Fibroblast of mammary gland (primary cell): ENCODE measurements around the gene RAN.

ENCODE experiments used
- DNase-seq: peaks from one replicate; pipeline ENCODE4 v3.0.0-alpha.2; 2010; ENCODE audit warnings: low read depth
- H3K4me3 ChIP-seq: 2 replicates; pipeline ENCODE4 v1.5.1; 2011; ENCODE audit warnings: low read depth, mild to moderate bottlenecking, low read length, moderate library complexity; ENCODE audit not compliant: control insufficient read depth
- CTCF ChIP-seq: conservative IDR thresholded peaks from 2 replicates; pipeline ENCODE4 v1.5.1; 2011; ENCODE audit warnings: low read depth, low read length, inconsistent platforms; ENCODE audit not compliant: control insufficient read depth, insufficient read depth

RAN gene

GRCh38 chr12:130871286-130872178, at the start of gene RAN:
Gene RAN, plus strand, starts transcription at chr12:130872066. Its CDS starts 528 bp downstream, at chr12:130872594.
- H3K4me3 ChIP-seq: peak within 1 kb of the TSS; percentile 94
- peak; percentile 91 for DNase-seq
- TF ChIP-seq CTCF: no peak

- no peak for DNase-seq
- H3K4me3 ChIP-seq: no peak overlapping the region
These were observed 46.1 kb upstream of the RAN start for GRCh38 chr12:130825771-130826150.

GRCh38 chr12:130826151-130826801, 45.6 kb upstream of the RAN start:
- TF ChIP-seq CTCF: peak; percentile 51
- no peak overlapping the region for H3K4me3 ChIP-seq
- DNase-seq: peak; percentile 57

More at GRCh38 chr12:130825771-130826150, 46.1 kb upstream of the RAN start:
- no peak for TF ChIP-seq CTCF

- no peak for DNase-seq
- H3K4me3 ChIP-seq: no peak overlapping the region
- TF ChIP-seq CTCF: no peak
These were observed 44.4 kb upstream of the RAN start for GRCh38 chr12:130827432-130827831.

- no peak for DNase-seq
- no peak overlapping the region for H3K4me3 ChIP-seq
- no peak for TF ChIP-seq CTCF
These were observed 43.0 kb upstream of the RAN start for GRCh38 chr12:130828895-130829294.

GRCh38 chr12:130829391-130830245, 42.2 kb upstream of the RAN start:
- no peak overlapping the region for H3K4me3 ChIP-seq
- TF ChIP-seq CTCF: no peak

More at GRCh38 chr12:130829391-130830245, 42.2 kb upstream of the RAN start:
- DNase-seq: no peak
